DND-41 (cell line): ENCODE results near the gene TMEM94.

Experiments used
- CTCF ChIP-seq: IDR thresholded peaks from 2 replicates; pipeline ENCODE4 v1.5.1; 2012; ENCODE audit warnings: borderline replicate concordance, low read length, moderate library complexity, mild to moderate bottlenecking; ENCODE audit not compliant: poor library complexity, severe bottlenecking; ENCODE audit errors: extremely low read depth
- EZH2 ChIP-seq: IDR thresholded peaks from 3 replicates; pipeline ENCODE4 v1.6.1; 2012; ENCODE audit warnings: borderline replicate concordance, low read depth, mild to moderate bottlenecking, moderate library complexity, low read length, inconsistent platforms; ENCODE audit not compliant: severe bottlenecking

- TF ChIP-seq CTCF (peak; percentile 19), EZH2 (no peak)
Observed at GRCh38 chr17:75524970-75525805, 68.8 kb downstream of the TMEM94 start, which contains the start of gene LLGL2.
